Measurements from ENCODE around the gene COQ9. TPM values are rescaled to one million over a fixed set of nuclear protein-coding genes. Genes with fewer than 3 reads are reported as not detected.

COQ9 gene
- total and polyA plus RNA-seq, 2 donors (not counting 1 experiment from before 2014, with no cell fraction given) = 44.4 to 51.2 TPM

DNA sequence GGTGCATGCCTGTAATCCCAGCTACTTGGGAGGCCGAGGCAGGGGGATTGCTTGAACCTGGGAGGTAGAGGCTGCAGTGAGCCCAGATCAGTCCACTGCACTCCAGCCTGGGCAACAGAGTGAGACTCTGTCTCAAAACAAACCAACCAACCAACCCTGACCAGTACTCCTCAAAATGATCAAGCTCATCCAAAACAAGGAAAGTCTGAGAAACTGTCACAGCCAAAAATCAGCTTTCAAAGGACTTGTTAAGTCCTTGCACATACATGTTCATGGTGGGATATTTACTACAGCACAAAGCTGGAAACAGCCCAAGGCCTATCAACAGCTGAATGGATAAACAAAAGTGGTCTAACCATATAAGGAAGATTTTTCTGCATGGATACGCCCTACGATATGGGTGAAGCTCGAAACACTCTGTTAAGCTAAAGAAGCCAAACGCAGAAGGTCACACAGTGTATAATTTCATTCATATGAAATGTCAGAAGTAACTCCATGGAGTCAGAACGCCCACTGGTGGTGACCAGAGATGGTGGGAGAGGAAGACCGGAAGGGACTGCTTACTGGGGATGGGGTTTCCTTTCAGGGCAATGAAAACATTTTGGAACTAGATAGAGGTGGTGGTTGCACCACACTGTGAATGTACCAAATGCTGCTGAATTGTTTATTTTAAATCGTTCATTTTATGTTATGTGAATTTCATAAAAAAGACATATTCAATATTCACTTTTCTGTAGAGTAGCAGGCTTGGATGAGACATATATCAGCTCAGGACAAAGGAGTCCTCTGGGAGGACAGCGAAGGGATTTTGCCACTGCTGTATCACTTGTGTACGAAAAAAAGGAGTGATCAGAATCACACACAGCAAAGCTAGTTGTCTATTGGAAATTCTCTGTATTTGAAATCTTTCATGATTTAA is 25.0 kb upstream of the COQ9 start:
- H3K9ac ChIP-seq (ENCODE audit: insufficient read depth, low read length) = no peak overlapping the region
- peak; percentile 47 to 85 for DNase-seq (ENCODE audit: low read depth in 2 of 2)
- H3K4me2 ChIP-seq (ENCODE audit: extremely low read depth, insufficient read depth, low read length) = peak overlapping the region; percentile 13
- no peaks in the 10 kb centered on the region for H3K79me2 ChIP-seq (ENCODE audit: control insufficient read depth, insufficient read depth, low read length)
- no peaks in the 10 kb centered on the region for H3K9me3 ChIP-seq (ENCODE audit: control insufficient read depth, insufficient read depth, low read depth, low read length)
- H3K27ac ChIP-seq (ENCODE audit: insufficient read depth, low read length) = no peak overlapping the region
- no peaks in the 10 kb centered on the region for H4K20me1 ChIP-seq (ENCODE audit: control insufficient read depth, extremely low read depth, insufficient read depth, low read length)
- no peaks in the 10 kb centered on the region for H3K36me3 ChIP-seq (ENCODE audit: control insufficient read depth, insufficient read depth, low read length)
- TF ChIP-seq EZH2 (IDR thresholded peaks at IDR 0.05; ENCODE audit: low read length, missing control alignments) (no peak), CTCF (conservative IDR thresholded peaks at IDR 0.05 in 1 of 2, IDR thresholded peaks at IDR 0.05 in 1 of 2; ENCODE audit: low read depth in 1 of 2, low read length in 2 of 2) (peak; percentile 89 to 93)
- H3K27me3 ChIP-seq (ENCODE audit: control insufficient read depth, insufficient read depth, low read length) = no peaks in the 10 kb centered on the region
- no peak overlapping the region for H3K4me3 ChIP-seq (replicated peaks in 1 of 4; ENCODE audit: control extremely low read depth in 1 of 4, insufficient read depth in 1 of 4, low read depth in 3 of 4, low read length in 4 of 4)
- peak overlapping the region; percentile 5 for H2AFZ ChIP-seq (ENCODE audit: low read length)
- peaks cover 10% of the 10 kb centered on the region for H3K4me1 ChIP-seq (ENCODE audit: control insufficient read depth, extremely low read depth, insufficient read depth, low read length)

GRCh38 chr16:57423152-57423551 is 24.1 kb upstream of the COQ9 start:
- Histone ChIP-seq H3K27ac (ENCODE audit: insufficient read depth, low read length) (no peak overlapping the region), H3K4me3 (replicated peaks in 1 of 4; ENCODE audit: control extremely low read depth in 1 of 4, insufficient read depth in 1 of 4, low read depth in 3 of 4, low read length in 4 of 4) (no peak overlapping the region), H4K20me1 (ENCODE audit: control insufficient read depth, extremely low read depth, insufficient read depth, low read length) (no peaks in the 10 kb centered on the region)

GRCh38 chr16:57424583-57424982 is 22.7 kb upstream of the COQ9 start:
- H3K36me3 ChIP-seq (ENCODE audit: control insufficient read depth, insufficient read depth, low read length) = peaks cover 5% of the 10 kb centered on the region
- H3K9me3 ChIP-seq (ENCODE audit: control insufficient read depth, insufficient read depth, low read depth, low read length) = no peaks in the 10 kb centered on the region
- no peak overlapping the region for H2AFZ ChIP-seq (ENCODE audit: low read length)
- H3K27me3 ChIP-seq (ENCODE audit: control insufficient read depth, insufficient read depth, low read length) = no peaks in the 10 kb centered on the region
- TF ChIP-seq EZH2 (IDR thresholded peaks at IDR 0.05; ENCODE audit: low read length, missing control alignments) (no peak), CTCF (conservative IDR thresholded peaks at IDR 0.05 in 1 of 2, IDR thresholded peaks at IDR 0.05 in 1 of 2; ENCODE audit: low read depth in 1 of 2, low read length in 2 of 2) (no peak)
- H4K20me1 ChIP-seq (ENCODE audit: control insufficient read depth, extremely low read depth, insufficient read depth, low read length) = no peaks in the 10 kb centered on the region
- no peak overlapping the region for H3K4me3 ChIP-seq (replicated peaks in 1 of 4; ENCODE audit: control extremely low read depth in 1 of 4, insufficient read depth in 1 of 4, low read depth in 3 of 4, low read length in 4 of 4)
- no peak overlapping the region for H3K9ac ChIP-seq (ENCODE audit: insufficient read depth, low read length)
- H3K4me1 ChIP-seq (ENCODE audit: control insufficient read depth, extremely low read depth, insufficient read depth, low read length) = peaks cover 5% of the 10 kb centered on the region
- H3K4me2 ChIP-seq (ENCODE audit: extremely low read depth, insufficient read depth, low read length) = no peak overlapping the region
- H3K79me2 ChIP-seq (ENCODE audit: control insufficient read depth, insufficient read depth, low read length) = no peaks in the 10 kb centered on the region
- H3K27ac ChIP-seq (ENCODE audit: insufficient read depth, low read length) = no peak overlapping the region
- DNase-seq (ENCODE audit: low read depth in 2 of 2) = no peak

More at GRCh38 chr16:57423152-57423551, 24.1 kb upstream of the COQ9 start:
- no peak overlapping the region for H2AFZ ChIP-seq (ENCODE audit: low read length)
- H3K4me2 ChIP-seq (ENCODE audit: extremely low read depth, insufficient read depth, low read length) = no peak overlapping the region
- no peaks in the 10 kb centered on the region for H3K79me2 ChIP-seq (ENCODE audit: control insufficient read depth, insufficient read depth, low read length)
- TF ChIP-seq CTCF (conservative IDR thresholded peaks at IDR 0.05 in 1 of 2, IDR thresholded peaks at IDR 0.05 in 1 of 2; ENCODE audit: low read depth in 1 of 2, low read length in 2 of 2) = no peak
- H3K9ac ChIP-seq (ENCODE audit: insufficient read depth, low read length) = no peak overlapping the region
- no peaks in the 10 kb centered on the region for H3K36me3 ChIP-seq (ENCODE audit: control insufficient read depth, insufficient read depth, low read length)
- no peak for DNase-seq (ENCODE audit: low read depth in 2 of 2)
- H3K4me1 ChIP-seq (ENCODE audit: control insufficient read depth, extremely low read depth, insufficient read depth, low read length) = peaks cover 7% of the 10 kb centered on the region
- no peaks in the 10 kb centered on the region for H3K9me3 ChIP-seq (ENCODE audit: control insufficient read depth, insufficient read depth, low read depth, low read length)
- no peaks in the 10 kb centered on the region for H3K27me3 ChIP-seq (ENCODE audit: control insufficient read depth, insufficient read depth, low read length)

Measured in fibroblast of lung (primary cell).